Bronchial epithelial cell (primary cell): ENCODE data around the gene FAM98C. TPM values are rescaled to one million over a fixed set of nuclear protein-coding genes. Genes with fewer than 3 reads are reported as not detected.

Experiments
- DNase-seq: peaks from one replicate; pipeline ENCODE4 v3.0.0-alpha.2; 2010; ENCODE audit warnings: low read depth
- FAIRE-seq: peaks from 2 replicates; lab custom pipeline; 2011; peaks lifted over from hg19 to GRCh38; lab: Jason Lieb, UNC
- H3K27me3 ChIP-seq: 2 replicates; pipeline ENCODE4 v1.5.1; 2011; ENCODE audit warnings: low read length; ENCODE audit not compliant: control insufficient read depth, insufficient read depth
- H3K36me3 ChIP-seq: 2 replicates; pipeline ENCODE4 v1.5.1; 2011; ENCODE audit warnings: low read length; ENCODE audit not compliant: control insufficient read depth, insufficient read depth
- H3K4me3 ChIP-seq: 2 replicates; pipeline ENCODE4 v1.5.1; 2011; ENCODE audit warnings: mild to moderate bottlenecking, low read depth, low read length, control low read depth
- total RNA-seq: library from RNA; depleted of rRNA; stranded (reverse); fragments of >200 nt; gene quantifications from 2 replicates; pipeline ENCODE4 v1.2.1, GENCODE V29; 2014
- TF ChIP-seq, protein P1 (sequence below): IDR thresholded peaks from 2 replicates; pipeline ENCODE4 v1.5.1; 2011; ENCODE audit warnings: mild to moderate bottlenecking, moderate library complexity, low read length, control low read depth, inconsistent platforms; ENCODE audit not compliant: insufficient read depth, severe bottlenecking

FAM98C gene
- total RNA-seq, 1 donor from 2014 or later = 15.0 TPM

DNA sequence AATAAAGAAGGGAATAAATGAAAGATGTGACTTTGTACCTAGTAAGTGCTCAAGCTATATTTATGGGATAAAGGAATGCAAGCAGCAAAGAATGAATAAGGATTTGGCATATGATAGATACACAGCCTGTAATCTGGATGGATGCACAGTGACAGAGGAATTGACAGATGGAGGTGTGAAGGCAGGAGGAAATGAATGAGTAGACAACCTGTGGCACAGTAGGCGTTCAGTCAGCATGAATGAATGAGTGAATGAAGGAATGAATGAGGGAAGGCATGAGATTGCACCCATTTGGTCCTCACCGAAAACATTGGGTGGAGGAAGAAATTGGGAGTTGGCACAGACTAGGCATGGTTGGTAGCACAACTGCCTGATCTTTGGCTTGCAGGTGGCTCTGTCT lies 33.3 kb upstream of the FAM98C start:
- no peak for DNase-seq

DNA sequence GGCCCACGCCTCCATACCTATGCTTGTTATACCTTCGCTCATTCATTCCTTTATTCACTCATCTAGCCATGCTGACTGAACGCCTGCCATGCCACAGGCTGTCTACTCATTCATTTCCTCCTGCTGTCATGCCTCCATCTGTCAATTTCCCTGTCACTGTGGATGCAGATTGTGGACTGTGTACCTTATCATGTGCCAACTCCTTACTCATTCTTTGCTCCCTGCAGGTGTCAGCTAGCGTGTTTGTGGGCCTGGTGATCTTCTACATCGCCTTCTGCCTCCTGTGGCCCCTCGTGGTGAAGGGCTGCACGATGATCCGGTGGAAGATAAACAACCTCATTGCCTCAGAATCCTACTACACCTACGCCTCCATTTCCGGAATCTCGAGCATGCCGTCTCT lies 32.6 kb upstream of the FAM98C start:
- FAIRE-seq (no peak), DNase-seq (no peak)
- H3K36me3 ChIP-seq = no peaks in the 10 kb centered on the region
- peaks cover 4% of the 10 kb centered on the region for H3K27me3 ChIP-seq
- no peak overlapping the region for H3K4me3 ChIP-seq
- TF ChIP-seq, protein P1, sequence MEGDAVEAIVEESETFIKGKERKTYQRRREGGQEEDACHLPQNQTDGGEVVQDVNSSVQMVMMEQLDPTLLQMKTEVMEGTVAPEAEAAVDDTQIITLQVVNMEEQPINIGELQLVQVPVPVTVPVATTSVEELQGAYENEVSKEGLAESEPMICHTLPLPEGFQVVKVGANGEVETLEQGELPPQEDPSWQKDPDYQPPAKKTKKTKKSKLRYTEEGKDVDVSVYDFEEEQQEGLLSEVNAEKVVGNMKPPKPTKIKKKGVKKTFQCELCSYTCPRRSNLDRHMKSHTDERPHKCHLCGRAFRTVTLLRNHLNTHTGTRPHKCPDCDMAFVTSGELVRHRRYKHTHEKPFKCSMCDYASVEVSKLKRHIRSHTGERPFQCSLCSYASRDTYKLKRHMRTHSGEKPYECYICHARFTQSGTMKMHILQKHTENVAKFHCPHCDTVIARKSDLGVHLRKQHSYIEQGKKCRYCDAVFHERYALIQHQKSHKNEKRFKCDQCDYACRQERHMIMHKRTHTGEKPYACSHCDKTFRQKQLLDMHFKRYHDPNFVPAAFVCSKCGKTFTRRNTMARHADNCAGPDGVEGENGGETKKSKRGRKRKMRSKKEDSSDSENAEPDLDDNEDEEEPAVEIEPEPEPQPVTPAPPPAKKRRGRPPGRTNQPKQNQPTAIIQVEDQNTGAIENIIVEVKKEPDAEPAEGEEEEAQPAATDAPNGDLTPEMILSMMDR = no peak

More for the DNA sequence above, 33.3 kb upstream of the FAM98C start:
- Histone ChIP-seq H3K27me3 (peaks cover 4% of the 10 kb centered on the region), H3K4me3 (no peak overlapping the region), H3K36me3 (no peaks in the 10 kb centered on the region)
- peak; percentile 66 for FAIRE-seq
- TF ChIP-seq, protein P1 = no peak

DNA sequence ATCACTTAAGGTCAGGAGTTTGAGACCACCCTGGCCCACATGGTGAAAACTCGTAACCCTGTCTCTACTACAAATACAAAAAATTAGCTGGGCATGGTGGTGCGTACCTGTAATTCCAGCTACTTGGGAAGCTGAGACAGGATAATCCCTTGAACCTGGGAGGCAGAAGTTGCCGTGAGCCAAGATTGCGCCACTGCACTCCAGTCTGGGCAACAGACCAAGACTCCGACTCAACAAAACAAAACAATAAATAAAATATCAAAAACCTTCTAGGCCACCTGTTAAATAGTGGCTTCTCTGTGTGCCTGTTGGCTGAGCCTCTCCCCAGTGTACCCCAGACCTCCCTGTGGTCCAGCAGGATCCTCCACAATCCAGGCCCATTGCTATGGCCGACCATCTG lies 31.8 kb upstream of the FAM98C start:
- TF ChIP-seq, protein P1 = no peak
- no peak for DNase-seq
- H3K27me3 ChIP-seq = peaks cover 4% of the 10 kb centered on the region
- peaks cover 2% of the 10 kb centered on the region for H3K36me3 ChIP-seq
- FAIRE-seq = no peak
- no peak overlapping the region for H3K4me3 ChIP-seq

DNA sequence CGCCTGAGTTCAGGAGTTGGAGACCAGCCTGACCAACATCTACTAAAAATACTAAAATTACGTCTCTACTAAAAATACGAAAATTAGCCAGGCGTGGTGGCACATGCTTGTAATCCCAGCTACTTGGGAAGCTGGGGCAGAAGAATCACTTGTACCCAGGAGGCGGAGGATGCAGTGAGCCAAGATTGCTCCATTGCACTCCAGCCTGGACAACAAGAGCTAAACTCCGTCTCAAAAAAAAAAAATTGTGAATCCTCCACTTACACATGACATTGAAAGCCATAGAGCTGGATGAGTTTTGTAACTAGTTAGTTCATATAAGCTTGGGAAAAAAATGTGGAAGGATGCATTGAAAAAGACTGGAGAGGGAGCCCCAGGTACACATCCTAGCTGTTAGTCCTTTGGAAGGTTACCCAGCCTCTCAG lies 29.0 kb upstream of the FAM98C start:
- Histone ChIP-seq H3K4me3 (peak overlapping the region; percentile 84), H3K27me3 (no peaks in the 10 kb centered on the region), H3K36me3 (peaks cover 9% of the 10 kb centered on the region)
- DNase-seq (no peak), FAIRE-seq (no peak)
- TF ChIP-seq, protein P1 = no peak

DNA sequence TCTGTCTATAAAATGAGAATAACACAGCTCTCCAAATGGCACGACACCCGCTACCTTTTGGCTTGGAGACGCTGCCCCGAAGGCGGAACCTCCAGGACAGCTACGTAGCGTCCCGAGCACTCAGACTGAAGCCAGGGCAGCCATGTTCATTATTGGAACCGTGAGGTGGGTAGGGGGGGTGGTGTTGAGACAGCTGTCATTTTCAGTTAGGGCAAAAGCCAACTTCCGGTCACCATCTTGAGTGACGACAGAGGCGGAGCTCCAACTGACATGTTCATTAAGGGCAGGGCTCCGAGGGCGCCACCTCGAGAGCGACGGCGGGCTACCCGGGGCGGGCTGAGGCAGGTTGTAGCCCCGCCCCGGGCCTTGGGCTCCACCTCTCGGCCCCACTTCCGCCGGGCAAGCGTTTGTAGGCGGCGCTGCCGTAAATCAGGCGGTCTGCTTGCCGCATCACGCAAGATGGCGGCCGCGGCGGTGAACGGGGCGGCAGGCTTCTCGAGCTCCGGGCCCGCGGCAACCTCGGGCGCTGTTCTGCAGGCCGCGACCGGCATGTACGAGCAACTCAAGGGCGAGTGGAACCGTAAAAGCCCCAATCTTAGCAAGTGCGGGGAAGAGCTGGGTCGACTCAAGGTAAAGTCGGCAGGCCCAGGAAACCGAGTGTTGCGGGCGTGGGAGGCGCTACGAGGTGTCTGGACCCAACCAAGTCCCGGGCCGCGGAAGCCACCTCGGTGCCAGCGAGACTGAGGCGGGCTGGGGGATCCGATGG lies 28.4 kb upstream of the FAM98C start, which contains the start of gene PSMD8:
Gene PSMD8, plus strand, starts transcription at position 240 of the 766 bp plus-strand sequence. Its CDS starts 31 bp downstream, at position 271.
- FAIRE-seq (no peak), DNase-seq (peak; percentile 98)
- Histone ChIP-seq H3K36me3 (peaks cover 14% of the 10 kb centered on the region), H3K4me3 (peak within 1 kb of the TSS; percentile 84), H3K27me3 (no peaks in the 10 kb centered on the region)
- TF ChIP-seq, protein P1 = peak; percentile 41

DNA sequence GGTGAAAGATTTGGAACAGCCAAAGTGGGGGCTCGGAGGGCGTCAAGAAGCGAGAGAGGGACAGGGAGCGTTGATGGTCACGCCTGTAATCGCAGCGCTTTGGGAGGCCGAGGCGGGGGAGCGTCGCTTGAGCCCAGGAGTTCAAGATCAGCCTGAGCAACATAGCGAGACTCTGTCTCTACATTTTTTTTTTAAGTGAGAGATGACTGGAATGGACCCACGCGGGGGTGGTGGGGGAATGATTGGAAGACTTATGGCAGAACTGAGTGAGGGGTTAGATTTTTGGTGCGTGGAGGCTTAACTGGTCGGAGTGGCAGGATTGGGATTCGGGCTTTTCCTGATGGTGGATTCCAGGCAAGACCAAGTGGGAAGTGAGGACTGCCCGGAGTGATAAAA lies 27.8 kb upstream of the FAM98C start:
- Histone ChIP-seq H3K27me3 (no peaks in the 10 kb centered on the region), H3K4me3 (peak overlapping the region; percentile 84), H3K36me3 (peaks cover 16% of the 10 kb centered on the region)
- TF ChIP-seq, protein P1 = no peak
- no peak for FAIRE-seq
- no peak for DNase-seq
